Calu3 (cell line): ENCODE results near the gene CAP2. TPM values are rescaled to one million over a fixed set of nuclear protein-coding genes. Genes with fewer than 3 reads are reported as not detected.

Experiments
- BruUV-seq: library from RNA; stranded (reverse); fragments of 400-500 nt; replicated peaks from 2 replicates; lab custom pipeline; 2021; lab: Mats Ljungman, UMichigan
- CTCF ChIA-PET: fragments of 300-600 bp; sonication (Branson Sonifier 250); formaldehyde crosslinking; loops from one replicate; lab custom pipeline; 2022; ENCODE audit warnings: antibody characterized with exemption; lab: Charles Lee
- DNase-seq: peaks from one replicate; pipeline ENCODE4 v3.0.0; 2022
- H3K27ac Mint-ChIP-seq: one replicate; pipeline ENCODE4 v1.8.0; 2022; ENCODE audit warnings: mixed read lengths; ENCODE audit not compliant: unreplicated experiment
- H3K27me3 Mint-ChIP-seq: one replicate; pipeline ENCODE4 v1.8.0; 2022; ENCODE audit warnings: mixed read lengths; ENCODE audit not compliant: unreplicated experiment
- H3K36me3 Mint-ChIP-seq: one replicate; pipeline ENCODE4 v1.8.0; 2022; ENCODE audit warnings: mild to moderate bottlenecking, moderate library complexity, mixed read lengths; ENCODE audit not compliant: insufficient read depth, unreplicated experiment
- H3K4me1 Mint-ChIP-seq: one replicate; pipeline ENCODE4 v1.8.0; 2022; ENCODE audit warnings: mild to moderate bottlenecking, low read depth, mixed read lengths; ENCODE audit not compliant: unreplicated experiment
- H3K4me3 Mint-ChIP-seq: one replicate; pipeline ENCODE4 v1.8.0; 2022; ENCODE audit warnings: mild to moderate bottlenecking, low read depth, moderate library complexity, mixed read lengths; ENCODE audit not compliant: unreplicated experiment
- H3K9me3 Mint-ChIP-seq: one replicate; pipeline ENCODE4 v1.8.0; 2022; ENCODE audit warnings: low read depth, mixed read lengths; ENCODE audit not compliant: unreplicated experiment
- intact Hi-C: fragments of 100-400 bp; cut with micrococcal nuclease; formaldehyde crosslinking; loops from one replicate; pipeline ENCODE4 v1.10.0; 2022; ENCODE audit not compliant: unreplicated experiment
- total RNA-seq: library from RNA; stranded (reverse); gene quantifications from 2 replicates; pipeline ENCODE4 v1.2.3, GENCODE V29; 2022
- TF ChIP-seq, protein P1 (sequence below): fragments of 200-600 bp; IDR thresholded peaks from one replicate; pipeline ENCODE4 v1.8.0; 2022; ENCODE audit warnings: antibody characterized with exemption; ENCODE audit not compliant: unreplicated experiment

The CAP2 gene
- total RNA-seq, 1 experiment from 2014 or later: 15.7 TPM

- no TSS peak for BruUV-seq
- Mint-ChIP-seq H3K9me3 (no peaks in the 10 kb centered on the region), H3K4me3 (no peak overlapping the region), H3K36me3 (no peaks in the 10 kb centered on the region), H3K27me3 (no peaks in the 10 kb centered on the region), H3K27ac (no peak overlapping the region), H3K4me1 (peaks cover 7% of the 10 kb centered on the region)
- intact Hi-C loops: no loop called here
- TF ChIP-seq, protein P1, sequence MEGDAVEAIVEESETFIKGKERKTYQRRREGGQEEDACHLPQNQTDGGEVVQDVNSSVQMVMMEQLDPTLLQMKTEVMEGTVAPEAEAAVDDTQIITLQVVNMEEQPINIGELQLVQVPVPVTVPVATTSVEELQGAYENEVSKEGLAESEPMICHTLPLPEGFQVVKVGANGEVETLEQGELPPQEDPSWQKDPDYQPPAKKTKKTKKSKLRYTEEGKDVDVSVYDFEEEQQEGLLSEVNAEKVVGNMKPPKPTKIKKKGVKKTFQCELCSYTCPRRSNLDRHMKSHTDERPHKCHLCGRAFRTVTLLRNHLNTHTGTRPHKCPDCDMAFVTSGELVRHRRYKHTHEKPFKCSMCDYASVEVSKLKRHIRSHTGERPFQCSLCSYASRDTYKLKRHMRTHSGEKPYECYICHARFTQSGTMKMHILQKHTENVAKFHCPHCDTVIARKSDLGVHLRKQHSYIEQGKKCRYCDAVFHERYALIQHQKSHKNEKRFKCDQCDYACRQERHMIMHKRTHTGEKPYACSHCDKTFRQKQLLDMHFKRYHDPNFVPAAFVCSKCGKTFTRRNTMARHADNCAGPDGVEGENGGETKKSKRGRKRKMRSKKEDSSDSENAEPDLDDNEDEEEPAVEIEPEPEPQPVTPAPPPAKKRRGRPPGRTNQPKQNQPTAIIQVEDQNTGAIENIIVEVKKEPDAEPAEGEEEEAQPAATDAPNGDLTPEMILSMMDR: no peak
- CTCF ChIA-PET: interaction anchor here (0.6 to 1.0 kb wide), 6 partner anchors 10 to 434 kb away, joined by 3 to 8 read pairs (median 3); partner anchors contain the start of gene FAM8A1
- DNase-seq: peak; percentile 59
Observed at GRCh38 chr6:17589406-17590096, 196.2 kb downstream of the CAP2 start.

GRCh38 chr6:17591287-17591686, 197.9 kb downstream of the CAP2 start:
- no TSS peak for BruUV-seq
- no peaks in the 10 kb centered on the region for H3K27me3 Mint-ChIP-seq
- no peak overlapping the region for H3K4me3 Mint-ChIP-seq
- intact Hi-C loops: no loop called here
- no peaks in the 10 kb centered on the region for H3K36me3 Mint-ChIP-seq
- TF ChIP-seq, protein P1: no peak
- no peaks in the 10 kb centered on the region for H3K9me3 Mint-ChIP-seq
- no peak for DNase-seq
- H3K27ac Mint-ChIP-seq: no peak overlapping the region
- H3K4me1 Mint-ChIP-seq: peaks cover under 1% of the 10 kb centered on the region
- CTCF ChIA-PET: no interaction called here

- Mint-ChIP-seq H3K36me3 (no peaks in the 10 kb centered on the region), H3K4me1 (no peaks in the 10 kb centered on the region), H3K4me3 (no peak overlapping the region), H3K9me3 (no peaks in the 10 kb centered on the region), H3K27ac (no peak overlapping the region), H3K27me3 (no peaks in the 10 kb centered on the region)
- CTCF ChIA-PET: interaction anchor here (0.7 kb wide), 1 partner anchor 450 kb away, joined by 5 read pairs; no protein-coding TSS in a partner anchor
- TF ChIP-seq, protein P1: no peak
- no TSS peak for BruUV-seq
- intact Hi-C loops: no loop called here
- DNase-seq: no peak
Observed at GRCh38 chr6:17593246-17593645, 199.9 kb downstream of the CAP2 start.

DNA sequence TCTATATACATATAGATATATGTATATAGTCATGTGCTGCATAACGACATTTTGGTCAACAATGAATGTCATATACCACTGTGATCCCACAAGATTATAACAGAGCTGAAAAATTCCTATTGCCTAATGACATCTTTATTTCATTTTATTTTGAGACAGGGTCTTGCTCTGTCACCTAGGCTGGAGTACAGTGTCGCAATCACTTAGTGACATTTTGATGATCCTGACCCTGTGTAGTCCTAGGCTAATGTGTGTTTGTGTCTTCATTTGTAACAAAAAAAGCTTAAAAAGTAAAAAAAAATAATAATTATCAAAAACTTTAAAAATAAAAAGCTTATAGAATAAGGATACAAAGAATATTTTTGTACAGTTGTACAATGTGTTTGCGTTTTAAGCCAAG, 202.7 kb downstream of the CAP2 start:
- BruUV-seq: no TSS peak
- TF ChIP-seq, protein P1: no peak
- H3K9me3 Mint-ChIP-seq: no peaks in the 10 kb centered on the region
- H3K36me3 Mint-ChIP-seq: peaks cover 12% of the 10 kb centered on the region
- no peak for DNase-seq
- H3K27me3 Mint-ChIP-seq: no peaks in the 10 kb centered on the region
- H3K4me1 Mint-ChIP-seq: no peaks in the 10 kb centered on the region
- intact Hi-C loops: no loop called here
- CTCF ChIA-PET: no interaction called here
- H3K4me3 Mint-ChIP-seq: no peak overlapping the region
- no peak overlapping the region for H3K27ac Mint-ChIP-seq
